HG03280 (cell line): ENCODE results near the gene DEFB108B.
"Not testable (repeated sequence)": the region's sequence is repeated elsewhere in the genome, so short reads cannot be mapped to it uniquely, and the experiment has no call there.

ENCODE experiments used
- ATAC-seq: cut with Tn5 transposase; IDR thresholded peaks from one replicate; pipeline ENCODE4 v1.9.1; 2021; ENCODE audit warnings: mild to moderate bottlenecking, moderate library complexity; ENCODE audit not compliant: unreplicated experiment

Gene DEFB108B

DNA sequence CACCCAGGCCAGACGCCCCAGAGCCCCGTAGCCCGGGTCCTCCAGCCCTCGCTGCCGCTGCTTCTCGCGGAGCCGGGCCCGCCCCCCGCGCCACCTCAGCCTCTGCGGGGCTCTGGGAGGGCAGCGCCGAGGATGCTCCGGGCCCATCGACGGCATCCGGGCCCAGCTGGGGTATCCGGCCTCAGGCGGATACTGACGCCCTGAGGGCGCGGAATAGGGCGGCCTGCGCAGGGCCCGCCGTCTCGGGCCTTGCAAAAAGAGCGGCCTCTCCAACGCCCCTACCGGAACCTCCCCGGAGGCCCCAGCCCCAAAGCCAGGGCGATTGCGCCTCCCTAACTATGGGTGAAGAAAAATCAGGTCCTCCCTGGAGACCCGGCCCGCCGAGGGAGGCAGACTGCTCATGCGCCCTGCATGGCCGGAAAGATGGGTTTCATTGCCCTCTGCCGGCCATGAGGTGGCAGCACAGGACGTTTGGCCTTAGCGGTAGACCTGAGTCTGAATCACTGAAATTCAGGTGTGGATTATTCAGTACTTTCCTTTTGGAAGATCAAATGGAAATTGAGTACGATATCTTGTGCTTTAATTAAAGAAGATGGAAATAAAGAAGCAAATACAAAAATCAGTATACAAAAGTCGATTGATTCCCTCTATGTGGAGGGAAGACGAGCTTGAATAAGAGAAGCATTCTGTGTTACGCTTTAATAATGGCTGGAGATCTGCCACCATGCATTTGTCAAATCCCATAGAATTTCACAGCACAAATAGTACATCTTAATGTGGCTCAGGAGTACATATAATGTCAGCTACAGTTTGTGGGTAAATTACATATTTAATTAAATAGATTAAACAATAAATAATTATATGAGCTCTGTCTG, 19.3 kb upstream of the DEFB108B start:
- not testable (repeated sequence) for ATAC-seq

- not testable (repeated sequence) for ATAC-seq
Measured at GRCh38 chr11:71821539-71821938, 11.5 kb upstream of the DEFB108B start.

DNA sequence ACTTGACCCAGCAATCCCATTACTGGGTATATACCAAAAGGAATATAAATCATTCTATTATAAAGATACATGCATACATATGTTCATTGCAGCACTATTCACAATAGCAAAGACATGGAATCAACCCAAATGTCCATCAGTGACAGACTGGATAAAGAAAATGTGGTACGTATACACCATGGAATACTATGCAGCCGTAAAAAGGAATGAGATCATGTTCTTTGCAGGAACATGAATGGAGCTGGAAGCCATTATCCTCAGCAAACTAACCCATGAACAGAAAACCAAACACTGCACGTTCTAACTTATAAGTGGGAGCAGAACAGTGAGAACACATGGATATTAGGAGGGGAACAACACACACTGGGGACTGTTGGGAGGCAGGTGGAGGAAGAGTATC, 3.8 kb upstream of the DEFB108B start:
- not testable (repeated sequence) for ATAC-seq

DNA sequence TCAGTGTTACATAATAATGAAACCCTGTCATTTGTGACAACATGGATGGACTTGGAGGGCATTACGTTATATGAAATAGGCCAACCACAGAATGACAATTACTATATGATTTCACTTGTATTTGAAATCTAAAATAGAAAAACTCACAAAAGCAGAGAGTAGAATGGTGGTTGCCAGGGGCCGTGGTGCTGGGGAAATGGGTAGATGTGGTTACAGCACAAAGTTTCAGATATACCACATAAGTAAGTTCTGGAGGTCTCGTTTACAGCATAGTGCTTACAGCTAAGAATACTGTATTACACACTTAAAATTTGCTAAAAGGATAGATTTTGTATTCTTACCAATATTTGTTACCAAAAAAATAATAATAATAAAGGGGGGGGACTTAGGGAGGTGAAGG, 3.3 kb upstream of the DEFB108B start:
- ATAC-seq, result not testable (repeated sequence)

- ATAC-seq, result not testable (repeated sequence)
Measured at GRCh38 chr11:71842720-71843119, 9.7 kb downstream of the DEFB108B start.

DNA sequence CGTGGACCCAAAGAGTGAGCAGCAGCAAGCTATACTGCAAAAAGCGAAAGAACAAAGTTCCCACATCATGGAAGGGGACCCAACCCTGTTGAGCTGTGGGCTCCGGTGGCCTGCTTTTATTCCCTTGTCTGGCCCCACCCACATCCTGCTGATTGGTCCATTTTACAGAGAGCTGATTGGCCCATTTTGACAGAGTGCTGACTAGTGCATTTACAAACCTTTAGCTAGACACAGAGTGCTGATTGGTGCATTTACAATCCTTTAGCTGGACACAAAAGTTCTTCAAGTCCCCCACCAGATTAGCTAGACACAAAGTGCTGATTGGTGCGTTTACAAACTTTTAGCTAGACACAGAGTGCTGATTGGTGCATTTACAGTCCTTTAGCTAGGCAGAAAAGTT, 10.4 kb downstream of the DEFB108B start:
- ATAC-seq, result not testable (repeated sequence)

DNA sequence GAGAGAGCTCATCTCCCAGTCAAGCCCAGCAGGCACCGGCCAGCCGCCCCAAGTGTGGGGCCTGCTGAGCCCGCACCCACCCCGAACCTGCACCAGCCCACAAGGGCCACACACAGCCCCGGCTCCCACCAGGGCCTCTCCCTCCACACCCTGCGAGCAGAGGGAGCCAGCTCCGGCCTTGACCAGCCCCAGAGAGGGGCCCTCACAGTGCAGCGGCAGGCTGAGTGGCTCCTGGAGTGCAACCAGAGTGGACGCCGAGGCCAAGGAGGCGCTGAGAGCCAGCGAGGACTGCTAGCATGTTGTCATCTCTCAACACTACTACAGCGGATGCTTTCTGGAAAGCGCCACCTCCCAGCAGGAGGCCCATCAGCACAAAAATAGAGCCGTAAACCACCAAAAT, 10.9 kb downstream of the DEFB108B start:
- no peak for ATAC-seq

GRCh38 chr11:71853895-71854294, 20.9 kb downstream of the DEFB108B start:
- not testable (repeated sequence) for ATAC-seq

- not testable (repeated sequence) for ATAC-seq
Measured at GRCh38 chr11:71855880-71856279, 22.9 kb downstream of the DEFB108B start.

- not testable (repeated sequence) for ATAC-seq
Measured at GRCh38 chr11:71860835-71861234, 27.8 kb downstream of the DEFB108B start.

GRCh38 chr11:71863978-71864627, 31.1 kb downstream of the DEFB108B start:
- not testable (repeated sequence) for ATAC-seq

- not testable (repeated sequence) for ATAC-seq
Measured at GRCh38 chr11:71867209-71867608, 34.2 kb downstream of the DEFB108B start.

GRCh38 chr11:71869931-71870330, 36.9 kb downstream of the DEFB108B start:
- not testable (repeated sequence) for ATAC-seq

DNA sequence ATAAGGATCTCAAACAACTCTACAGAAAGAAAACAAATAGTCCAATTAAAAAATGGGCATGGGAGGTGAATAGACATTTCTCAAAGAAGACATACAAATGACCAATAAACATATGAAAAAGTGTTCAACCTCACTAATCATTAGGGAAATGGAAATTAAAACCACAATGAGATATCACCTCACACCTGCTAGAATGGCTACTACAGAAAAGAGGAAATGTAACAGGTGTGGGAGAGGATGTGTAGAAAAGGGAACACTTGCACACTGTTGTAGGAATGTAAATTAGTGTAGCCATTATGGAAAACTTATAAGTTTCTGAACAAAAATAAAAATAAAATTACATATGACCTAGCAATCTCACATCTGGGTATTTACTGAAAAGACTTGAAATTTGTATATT, 37.7 kb downstream of the DEFB108B start:
- ATAC-seq, result not testable (repeated sequence)

GRCh38 chr11:71876262-71876661, 43.3 kb downstream of the DEFB108B start:
- ATAC-seq, result not testable (repeated sequence)

- ATAC-seq, result not testable (repeated sequence)
Measured at GRCh38 chr11:71878059-71878458, 45.1 kb downstream of the DEFB108B start, which contains the start of gene DEFB131B. TSS of gene DEFB131B (plus strand) at chr11:71878453. CDS start at chr11:71878453, 0 bp downstream.

GRCh38 chr11:71885806-71886205, 52.8 kb downstream of the DEFB108B start:
- not testable (repeated sequence) for ATAC-seq
